Measurements from ENCODE around the gene DMC1.
"Not testable (repeated sequence)": the region's sequence is repeated elsewhere in the genome, so short reads cannot be mapped to it uniquely, and the experiment has no call there.

DMC1 gene

DNA sequence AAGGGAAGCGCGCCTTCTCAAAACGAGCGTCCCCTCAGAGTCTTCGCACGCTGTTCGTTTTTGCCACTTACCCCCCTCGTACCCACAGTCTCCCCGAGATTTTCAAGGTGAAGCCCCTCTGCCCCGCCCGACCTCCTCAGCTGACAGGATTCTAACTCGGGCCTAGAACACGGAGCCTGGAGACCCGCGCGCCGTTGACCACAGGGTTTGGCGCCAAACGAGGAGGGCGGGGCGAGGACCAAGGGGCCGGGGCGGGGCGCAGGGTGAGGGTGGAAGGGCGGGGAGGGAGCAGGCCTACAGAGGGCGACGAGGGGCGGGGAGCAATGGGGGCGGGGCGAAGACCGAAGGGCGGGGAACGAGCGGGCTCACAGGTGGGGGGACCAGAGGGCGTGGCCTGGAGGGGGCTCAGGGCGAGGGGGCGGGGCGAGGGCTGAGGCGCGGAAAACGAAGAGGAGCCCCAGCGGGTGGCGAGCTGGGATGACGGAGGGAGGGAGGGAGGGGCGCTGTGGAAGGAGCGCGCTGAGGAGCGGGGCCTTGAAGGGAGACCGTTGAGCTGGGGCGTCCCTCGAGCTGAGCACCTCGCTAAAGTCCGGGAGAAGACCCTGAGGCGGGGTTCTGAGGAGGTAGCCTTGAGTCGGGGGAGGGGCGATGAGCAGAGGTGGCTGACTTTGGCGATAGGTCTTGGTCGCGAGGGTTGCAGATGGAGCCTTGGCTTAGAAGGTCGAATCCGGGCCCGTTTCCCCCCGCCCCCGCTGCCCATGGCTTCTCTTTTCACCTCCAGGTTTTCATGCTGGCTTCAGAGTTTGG is at the start of gene DMC1:
Gene DMC1, minus strand, starts transcription at position 212 of the 807 bp plus-strand sequence. CDS start 1,927 bp downstream, outside the sequence.
- DNase-seq (ENCODE audit: low read depth in 3 of 3), result peak; percentile 95 to 99 (median 95)

GRCh38 chr22:38618682-38619081 is 48.7 kb upstream of the DMC1 start:
- no peak for DNase-seq (ENCODE audit: low read depth in 3 of 3)

DNA sequence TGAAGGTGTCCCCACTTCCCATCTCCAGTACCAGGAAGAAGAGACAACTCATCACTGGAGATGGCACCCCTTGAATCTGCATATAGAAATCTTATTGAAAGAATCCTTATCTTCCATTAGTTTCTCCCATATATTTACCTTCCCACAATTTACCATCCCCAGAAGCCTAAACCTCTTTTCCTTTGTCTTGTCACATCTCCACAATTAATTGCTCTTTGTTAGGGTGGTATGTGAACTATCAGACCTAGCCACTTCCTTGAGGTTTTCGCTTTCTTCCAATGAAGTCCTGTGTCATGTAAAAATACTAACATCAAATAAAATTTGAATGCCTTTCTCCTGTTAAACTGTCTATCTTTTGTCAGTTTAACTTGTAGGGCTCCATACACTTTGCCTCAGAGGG is 48.3 kb upstream of the DMC1 start:
- DNase-seq (ENCODE audit: low read depth in 3 of 3), result no peak

- not testable (repeated sequence) for DNase-seq (ENCODE audit: low read depth in 3 of 3)
Measured at GRCh38 chr22:38615064-38615405, 45.1 kb upstream of the DMC1 start.

- DNase-seq (ENCODE audit: low read depth in 3 of 3), result no peak
Measured at GRCh38 chr22:38614332-38615063, 44.5 kb upstream of the DMC1 start.

GRCh38 chr22:38613588-38613987 is 43.6 kb upstream of the DMC1 start:
- no peak for DNase-seq (ENCODE audit: low read depth in 3 of 3)

GRCh38 chr22:38612217-38613006 is 42.4 kb upstream of the DMC1 start:
- no peak for DNase-seq (ENCODE audit: low read depth in 3 of 3)

GRCh38 chr22:38611559-38611958 is 41.6 kb upstream of the DMC1 start:
- DNase-seq (ENCODE audit: low read depth in 3 of 3), result no peak

DNA sequence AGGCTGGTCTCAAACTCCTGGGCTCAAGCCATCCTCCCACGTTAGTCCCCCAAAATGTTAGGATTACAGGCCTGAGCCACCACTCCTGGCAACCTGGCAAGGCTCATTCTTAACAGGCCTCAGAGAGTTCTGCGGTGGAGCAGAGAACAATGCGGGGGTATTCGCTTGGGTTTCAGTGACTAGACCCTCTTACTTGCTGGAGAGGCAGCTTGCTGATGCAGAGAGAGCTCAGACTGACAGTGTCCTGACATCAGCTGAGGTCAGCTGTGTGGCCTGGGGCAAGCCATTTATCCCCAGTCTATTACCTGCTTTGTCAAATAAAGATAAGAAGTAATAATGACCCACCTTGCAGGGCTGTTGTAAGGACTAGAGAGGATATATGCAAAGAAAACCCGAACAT is 40.3 kb upstream of the DMC1 start:
- DNase-seq (ENCODE audit: low read depth in 3 of 3), result no peak

GRCh38 chr22:38608992-38609750 is 39.2 kb upstream of the DMC1 start:
- no peak for DNase-seq (ENCODE audit: low read depth in 3 of 3)

DNA sequence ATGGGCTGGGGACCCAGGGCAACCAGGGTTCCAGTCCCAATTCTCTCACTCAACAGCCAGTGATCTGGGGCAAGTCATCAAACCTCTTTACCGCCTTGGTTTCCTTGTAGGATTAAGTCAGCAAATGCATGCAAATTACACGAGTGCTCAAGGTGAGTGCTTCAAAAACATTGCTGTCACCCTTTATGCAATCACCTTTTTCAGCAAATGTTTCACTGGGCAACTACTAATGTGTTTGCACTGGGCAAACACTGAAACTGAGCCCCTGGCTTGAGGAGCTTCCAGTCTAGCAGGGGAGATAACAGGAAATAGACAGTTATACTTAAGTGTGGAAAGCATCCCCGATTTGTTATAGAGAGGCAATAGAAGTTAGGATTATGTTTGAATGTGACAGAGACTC is 37.7 kb upstream of the DMC1 start:
- DNase-seq (ENCODE audit: low read depth in 3 of 3), result no peak

DNA sequence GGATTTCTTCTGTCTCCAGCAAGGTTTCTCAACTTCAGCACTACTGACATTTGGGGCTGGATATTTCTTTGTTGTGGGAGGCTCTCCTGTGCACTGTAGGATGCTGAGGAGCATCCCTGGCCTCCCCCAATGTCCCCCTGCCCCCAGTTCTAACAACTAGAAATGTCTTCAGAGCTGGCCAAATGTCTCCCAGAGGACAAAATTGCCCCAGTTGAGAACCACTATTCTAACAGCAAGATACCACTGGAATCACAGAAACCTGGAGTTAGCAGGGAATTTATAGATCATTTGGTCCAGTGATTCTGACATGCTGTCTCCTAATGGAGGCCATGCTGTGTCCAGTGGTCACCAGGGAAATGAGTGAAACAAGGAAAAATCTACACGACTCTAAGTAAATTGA is 32.2 kb upstream of the DMC1 start:
- no peak for DNase-seq (ENCODE audit: low read depth in 3 of 3)

DNA sequence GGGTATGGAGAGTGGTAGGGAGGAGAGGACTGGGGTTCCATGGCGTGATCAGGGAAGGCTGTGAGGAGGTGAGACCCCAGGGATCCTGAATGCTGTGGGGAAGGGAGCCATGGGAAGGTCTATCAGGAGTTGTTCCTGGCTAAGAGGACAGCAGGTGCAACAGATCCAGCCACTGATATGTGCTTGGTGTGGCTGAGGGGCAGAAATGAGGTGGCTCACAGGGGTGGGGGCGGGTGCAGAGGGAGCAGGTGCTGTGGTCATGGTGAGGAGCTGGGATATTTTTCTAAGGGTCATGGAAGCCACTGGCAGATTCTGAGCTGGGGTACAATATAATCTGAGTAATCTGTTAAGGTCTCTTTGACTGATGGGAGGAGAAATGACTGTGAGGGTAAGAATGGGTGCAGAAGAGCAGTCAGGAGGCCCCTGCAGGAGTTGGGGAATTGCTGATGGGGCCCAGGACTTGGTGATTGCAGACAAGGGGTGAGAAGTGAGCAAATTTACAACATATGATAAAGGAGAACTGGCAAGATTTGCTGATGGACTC is 31.3 kb upstream of the DMC1 start:
- no peak for DNase-seq (ENCODE audit: low read depth in 3 of 3)

DNA sequence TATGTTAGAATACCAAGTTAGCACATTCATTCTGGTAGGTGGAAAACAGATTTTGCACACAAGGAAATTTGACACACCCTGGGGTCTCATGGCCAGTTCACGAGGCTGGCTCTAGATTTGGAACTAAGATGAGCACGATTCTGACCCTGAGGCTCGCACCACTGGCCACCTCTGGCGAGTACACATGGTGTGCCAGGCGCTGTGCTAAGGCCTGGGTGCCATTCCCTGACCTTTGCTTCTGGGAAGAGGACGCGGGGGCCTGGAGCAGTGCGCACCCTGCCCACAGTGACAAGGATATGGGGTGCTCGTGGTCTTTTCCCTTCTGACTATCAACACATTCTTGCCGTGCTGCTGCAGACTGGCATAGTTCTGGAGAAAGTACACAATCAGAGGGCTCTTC is 29.5 kb upstream of the DMC1 start:
- no peak for DNase-seq (ENCODE audit: low read depth in 3 of 3)

GRCh38 chr22:38582923-38583322 is 12.9 kb upstream of the DMC1 start:
- DNase-seq (ENCODE audit: low read depth in 3 of 3), result not testable (repeated sequence)

DNA sequence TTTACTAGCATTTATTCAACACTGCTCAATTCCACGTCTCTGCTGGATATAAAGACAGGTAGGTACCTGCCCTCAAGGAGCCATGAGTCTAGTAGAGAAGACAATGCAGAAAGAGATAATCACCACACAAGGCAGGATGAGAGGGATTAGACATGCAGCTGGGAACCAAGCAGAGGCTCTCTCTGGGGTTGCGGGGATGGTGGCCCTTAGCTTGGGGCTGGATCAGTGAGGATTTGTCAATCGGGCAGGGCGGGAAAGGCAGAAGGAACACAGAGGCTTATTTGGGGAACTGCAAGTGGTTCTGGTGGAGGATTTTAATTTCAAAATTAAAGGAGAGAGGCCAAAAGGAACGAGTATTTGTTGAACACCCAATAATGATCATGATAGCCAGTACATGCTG is 8.5 kb upstream of the DMC1 start:
- no peak for DNase-seq (ENCODE audit: low read depth in 3 of 3)

- DNase-seq (ENCODE audit: low read depth in 3 of 3), result peak in 1 of 3 experiments; percentile 4
Measured at GRCh38 chr22:38572065-38572464, 2.1 kb upstream of the DMC1 start.

- DNase-seq (ENCODE audit: low read depth in 3 of 3), result peak in 2 of 3 experiments; percentile 1 to 10
Measured at GRCh38 chr22:38570779-38571364, 889 bp upstream of the DMC1 start.

DNA sequence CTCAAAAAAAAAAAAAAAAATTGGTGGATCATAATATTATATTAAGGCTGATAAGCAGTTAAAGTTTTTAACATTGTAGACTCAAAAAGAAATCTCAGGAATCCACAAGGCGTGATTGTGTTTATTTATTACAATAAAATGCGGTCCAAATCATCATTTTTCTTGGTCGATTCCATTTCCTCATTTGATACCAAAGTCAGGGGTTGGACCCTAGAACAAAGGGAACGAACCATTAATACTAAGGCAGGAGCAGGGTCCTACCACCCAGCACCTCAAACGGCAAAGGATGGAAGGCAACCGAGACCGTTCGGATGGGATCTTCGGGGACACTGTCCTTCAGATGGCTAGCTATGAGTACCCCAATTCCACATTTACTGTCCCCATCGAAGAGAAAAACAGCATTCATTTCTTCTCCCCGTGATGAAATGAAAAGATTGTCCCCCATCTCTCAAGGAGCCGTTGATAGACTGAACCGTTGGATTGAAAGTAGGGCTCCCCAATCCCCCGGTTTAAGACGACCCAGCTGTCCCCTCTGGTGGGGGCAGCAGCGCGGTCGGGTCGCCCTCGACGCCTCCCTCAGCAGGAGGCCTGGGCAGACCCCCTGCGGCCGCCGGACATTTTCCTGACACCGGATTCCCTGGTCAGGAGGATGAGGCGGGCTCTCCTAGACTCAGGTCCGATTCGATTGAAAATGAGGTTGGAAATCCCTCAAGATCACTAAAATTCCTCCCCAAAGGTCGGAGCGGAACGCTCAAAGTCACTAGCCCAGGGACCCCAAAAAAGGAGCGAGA is 607 bp downstream of the DMC1 start:
- DNase-seq (ENCODE audit: low read depth in 3 of 3), result peak in 1 of 3 experiments; percentile 0

Data from stimulated activated CD4-positive, alpha-beta T cell treated with anti-CD3 and anti-CD28 coated beads, TNF-alpha, amount 100 ng/mL, for 4 hours (primary cell).